ENCODE measurements around the gene ZNF541. TPM values are rescaled to one million over a fixed set of nuclear protein-coding genes. Genes with fewer than 3 reads are reported as not detected.

Gene ZNF541
- total and polyA plus RNA-seq, 4 donors, result 0.12 to 0.52 (median 0.24) TPM; not detected in 1

DNA sequence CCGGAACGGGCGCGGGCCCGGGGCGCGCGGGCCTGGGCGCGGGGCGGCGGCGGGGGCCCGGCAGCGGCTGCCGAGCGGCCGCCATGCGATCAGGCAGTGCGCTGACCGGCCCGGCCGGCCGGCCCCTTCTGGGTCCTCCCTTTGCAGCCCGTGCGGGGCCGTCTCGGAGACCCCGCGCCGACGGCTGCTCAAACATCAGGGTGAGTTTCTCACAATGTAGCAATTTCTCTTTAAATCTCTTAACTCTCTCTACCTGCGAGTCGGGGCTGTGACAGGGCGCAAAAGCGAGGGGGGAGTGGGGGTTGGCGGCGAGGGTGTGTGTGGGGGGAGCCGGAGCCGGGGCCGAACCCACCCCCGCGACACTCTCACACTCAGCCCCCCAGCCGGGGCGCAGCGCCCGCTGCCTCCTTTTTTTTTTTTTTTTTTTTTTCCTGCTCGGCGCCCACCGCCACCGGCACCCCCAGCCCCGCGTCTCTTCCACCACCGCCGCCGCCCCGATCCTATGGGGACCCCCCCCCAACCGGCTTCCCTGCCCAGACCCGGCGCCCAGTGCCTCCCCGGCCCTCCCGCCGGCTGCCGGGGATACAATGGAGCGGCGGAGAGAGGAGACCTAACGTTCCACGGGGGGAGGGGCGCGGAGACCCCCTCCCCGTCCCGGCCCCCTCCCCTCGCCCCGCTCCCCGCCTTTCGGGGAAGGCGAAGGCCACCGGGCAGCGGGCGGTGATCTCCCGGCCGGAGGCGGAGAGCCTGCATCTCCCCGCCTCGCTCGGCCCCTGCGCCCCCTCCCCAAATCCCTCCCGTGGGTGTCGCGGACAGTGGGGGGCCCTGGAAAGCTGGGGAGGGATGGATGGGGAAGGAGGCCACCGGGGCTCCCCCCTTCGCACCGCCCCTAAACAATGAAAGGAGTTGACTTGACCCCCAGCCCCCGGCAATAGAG, 36.3 kb upstream of the ZNF541 start, which contains the start of gene BICRA:
TSS of gene BICRA (plus strand) at position 166 of the 937 bp plus-strand sequence. CDS start 64,441 bp downstream, outside the sequence.
- Histone ChIP-seq H3K36me3 (ENCODE audit: control insufficient read depth in 4 of 4, insufficient read depth in 4 of 4, low read length in 4 of 4) (no peaks in the 10 kb centered on the region), H3K9ac (ENCODE audit: insufficient read depth in 1 of 2, low read length in 2 of 2) (peak within 1 kb of the TSS; percentile 49 to 86), H3K27me3 (ENCODE audit: control insufficient read depth in 3 of 3, insufficient read depth in 3 of 3, low read length in 2 of 3) (no peaks in the 10 kb centered on the region), H3K9me3 (ENCODE audit: control insufficient read depth in 4 of 4, insufficient read depth in 3 of 4, low read length in 3 of 4) (no peaks in the 10 kb centered on the region), H3K27ac (ENCODE audit: low read depth in 1 of 2, low read length in 1 of 2) (peak within 1 kb of the TSS; percentile 93 to 99), H3K4me3 (peak within 1 kb of the TSS; percentile 90), H3K4me1 (ENCODE audit: control insufficient read depth in 5 of 5, insufficient read depth in 5 of 5, low read length in 5 of 5) (peaks cover 3 to 26% (median 15%) of the 10 kb centered on the region in 5 donors)
- DNase-seq, result peak; percentile 86 to 92 (median 87)
- ATAC-seq (ENCODE audit: insufficient read depth, low FRiP score), result peak; percentile 53
- WGBS, 2 donors, result 0 to 2% methylated on average over 50 to 86 of the region's 94 CpGs
- TF ChIP-seq, protein P1, sequence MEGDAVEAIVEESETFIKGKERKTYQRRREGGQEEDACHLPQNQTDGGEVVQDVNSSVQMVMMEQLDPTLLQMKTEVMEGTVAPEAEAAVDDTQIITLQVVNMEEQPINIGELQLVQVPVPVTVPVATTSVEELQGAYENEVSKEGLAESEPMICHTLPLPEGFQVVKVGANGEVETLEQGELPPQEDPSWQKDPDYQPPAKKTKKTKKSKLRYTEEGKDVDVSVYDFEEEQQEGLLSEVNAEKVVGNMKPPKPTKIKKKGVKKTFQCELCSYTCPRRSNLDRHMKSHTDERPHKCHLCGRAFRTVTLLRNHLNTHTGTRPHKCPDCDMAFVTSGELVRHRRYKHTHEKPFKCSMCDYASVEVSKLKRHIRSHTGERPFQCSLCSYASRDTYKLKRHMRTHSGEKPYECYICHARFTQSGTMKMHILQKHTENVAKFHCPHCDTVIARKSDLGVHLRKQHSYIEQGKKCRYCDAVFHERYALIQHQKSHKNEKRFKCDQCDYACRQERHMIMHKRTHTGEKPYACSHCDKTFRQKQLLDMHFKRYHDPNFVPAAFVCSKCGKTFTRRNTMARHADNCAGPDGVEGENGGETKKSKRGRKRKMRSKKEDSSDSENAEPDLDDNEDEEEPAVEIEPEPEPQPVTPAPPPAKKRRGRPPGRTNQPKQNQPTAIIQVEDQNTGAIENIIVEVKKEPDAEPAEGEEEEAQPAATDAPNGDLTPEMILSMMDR (IDR thresholded peaks at IDR 0.05; ENCODE audit: control extremely low read depth, extremely low read depth), result no peak

DNA sequence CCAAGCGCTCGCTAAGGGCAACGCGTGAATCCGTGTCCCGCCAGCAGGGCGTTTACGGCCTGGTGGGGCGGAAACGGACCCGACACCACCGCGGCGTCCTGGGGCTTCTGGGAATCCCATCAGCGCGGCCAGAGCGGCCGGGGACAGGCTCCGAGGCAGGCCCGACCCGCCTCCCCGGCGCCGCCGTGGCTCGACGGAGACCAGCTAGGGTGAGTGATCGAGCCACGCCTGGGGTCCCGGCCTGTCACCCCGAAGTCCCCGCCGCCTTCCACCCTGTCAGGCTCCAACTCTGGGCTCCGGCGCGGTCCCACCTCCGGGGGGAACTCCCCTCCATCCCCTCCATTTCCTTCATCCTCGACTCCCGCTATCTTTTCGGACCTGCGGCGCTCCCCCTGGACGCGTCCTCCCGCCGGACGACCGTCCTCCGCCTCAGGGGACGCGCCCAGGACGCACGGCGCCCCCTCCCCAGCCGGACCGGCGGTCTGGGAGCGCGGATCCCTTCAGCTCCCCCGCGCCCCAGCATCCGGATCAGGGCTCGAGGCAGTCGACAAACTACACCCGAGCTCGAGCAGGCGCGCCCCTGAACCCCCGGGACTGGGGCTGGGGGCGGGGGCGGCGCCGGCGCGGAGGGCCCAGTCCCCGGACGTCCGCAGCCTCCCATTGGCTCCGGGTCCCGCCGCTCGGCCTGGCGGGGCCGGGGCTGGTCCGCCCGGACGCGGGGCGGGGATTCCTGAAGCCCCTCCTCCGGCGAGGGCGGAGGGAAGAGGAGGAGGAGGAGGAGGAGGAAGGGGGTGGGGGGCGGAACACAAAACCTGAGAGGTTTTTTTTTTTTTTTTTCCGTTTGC, 35.3 kb upstream of the ZNF541 start:
- H3K4me3 ChIP-seq, result peak overlapping the region; percentile 90
- no peaks in the 10 kb centered on the region for H3K9me3 ChIP-seq (ENCODE audit: control insufficient read depth in 4 of 4, insufficient read depth in 3 of 4, low read length in 3 of 4)
- peaks cover 3 to 24% (median 15%) of the 10 kb centered on the region in 5 donors for H3K4me1 ChIP-seq (ENCODE audit: control insufficient read depth in 5 of 5, insufficient read depth in 5 of 5, low read length in 5 of 5)
- peak overlapping the region; percentile 93 to 99 for H3K27ac ChIP-seq (ENCODE audit: low read depth in 1 of 2, low read length in 1 of 2)
- DNase-seq (peak; percentile 96 to 98 (median 97)), ATAC-seq (ENCODE audit: insufficient read depth, low FRiP score) (peak; percentile 92)
- WGBS, 2 donors, result 1% methylated on average over 84 to 94 of the region's 94 CpGs
- TF ChIP-seq, protein P1 (IDR thresholded peaks at IDR 0.05; ENCODE audit: control extremely low read depth, extremely low read depth), result no peak
- no peaks in the 10 kb centered on the region for H3K27me3 ChIP-seq (ENCODE audit: control insufficient read depth in 3 of 3, insufficient read depth in 3 of 3, low read length in 2 of 3)
- H3K36me3 ChIP-seq (ENCODE audit: control insufficient read depth in 4 of 4, insufficient read depth in 4 of 4, low read length in 4 of 4), result no peaks in the 10 kb centered on the region
- H3K9ac ChIP-seq (ENCODE audit: insufficient read depth in 1 of 2, low read length in 2 of 2), result peak overlapping the region; percentile 49 to 86

DNA sequence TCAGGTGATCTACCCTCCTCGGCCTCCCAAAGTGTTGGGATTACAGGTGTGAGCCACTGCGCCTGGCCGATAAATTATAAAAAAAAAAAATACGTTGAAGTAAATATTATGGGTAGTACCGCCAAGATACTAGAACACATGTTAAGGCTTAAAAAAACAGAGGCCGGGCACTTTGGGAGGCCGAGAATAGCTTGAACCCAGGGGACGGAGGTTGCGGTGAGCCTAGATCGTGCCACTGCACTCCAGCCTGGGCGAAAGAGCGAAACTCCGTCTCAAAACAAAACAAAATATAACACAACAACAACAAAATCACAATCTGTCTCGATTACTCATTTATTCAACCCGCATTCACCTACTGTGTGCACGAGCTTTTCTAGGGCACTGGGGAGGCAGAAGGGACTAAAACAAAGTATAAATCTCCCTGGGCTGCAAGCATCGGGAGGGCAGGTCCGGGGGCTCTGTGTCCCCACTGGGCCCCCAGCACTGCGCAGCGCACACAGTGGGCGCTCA, 34.7 kb upstream of the ZNF541 start:
- ATAC-seq (ENCODE audit: insufficient read depth, low FRiP score) (no peak), DNase-seq (no peak)
- H3K27ac ChIP-seq (ENCODE audit: low read depth in 1 of 2, low read length in 1 of 2), result peak overlapping the region; percentile 93 to 99
- H3K27me3 ChIP-seq (ENCODE audit: control insufficient read depth in 3 of 3, insufficient read depth in 3 of 3, low read length in 2 of 3), result no peaks in the 10 kb centered on the region
- TF ChIP-seq, protein P1 (IDR thresholded peaks at IDR 0.05; ENCODE audit: control extremely low read depth, extremely low read depth), result no peak
- H3K9ac ChIP-seq (ENCODE audit: insufficient read depth in 1 of 2, low read length in 2 of 2), result peak overlapping the region in 1 of 2 donors; percentile 49
- no peaks in the 10 kb centered on the region for H3K9me3 ChIP-seq (ENCODE audit: control insufficient read depth in 4 of 4, insufficient read depth in 3 of 4, low read length in 3 of 4)
- peak overlapping the region; percentile 90 for H3K4me3 ChIP-seq
- peaks cover 3 to 17% (median 11%) of the 10 kb centered on the region in 5 donors for H3K4me1 ChIP-seq (ENCODE audit: control insufficient read depth in 5 of 5, insufficient read depth in 5 of 5, low read length in 5 of 5)
- 43 to 48% methylated on average over 21 of the region's 21 CpGs for WGBS, 2 donors
- no peaks in the 10 kb centered on the region for H3K36me3 ChIP-seq (ENCODE audit: control insufficient read depth in 4 of 4, insufficient read depth in 4 of 4, low read length in 4 of 4)
